DMS79 treated with DMSO at 0.1 percent for 48 hours (cell line): ENCODE data around the gene AGBL2.
A peak's percentile ranks its signal among the peaks of the same experiment; 100 is the strongest.

Source experiments
- DNase-seq: peaks from one replicate; lab custom pipeline; 2025; lab: John Stamatoyannopoulos, UW

Gene AGBL2

GRCh38 chr11:47626234-47626633, 88.9 kb downstream of the AGBL2 start:
- DNase-seq, result no peak

DNA sequence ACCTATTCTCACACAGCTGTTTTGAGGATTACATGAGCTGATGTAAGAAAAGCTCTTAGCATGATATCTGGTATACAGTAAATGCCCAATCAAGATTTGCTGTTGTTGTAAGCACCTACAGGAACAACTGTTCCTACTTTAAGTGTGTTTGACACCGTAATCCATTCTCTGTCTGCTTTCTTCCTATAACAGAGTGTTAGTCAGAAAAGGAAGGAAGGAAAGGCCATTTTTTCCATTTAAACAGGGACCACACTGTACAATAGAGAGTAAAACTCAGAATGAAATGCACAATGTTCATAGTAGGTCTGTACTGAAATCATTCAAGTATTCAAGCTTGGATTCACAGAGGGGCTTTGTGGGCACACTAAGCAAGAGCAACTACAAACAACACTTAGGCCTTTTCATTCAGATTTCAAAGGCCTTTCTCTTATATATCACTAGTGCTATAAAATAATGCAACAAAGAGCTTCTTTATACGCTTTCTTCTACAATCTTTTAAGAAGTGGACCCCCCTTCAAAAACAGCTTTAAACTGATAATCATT, 94.3 kb downstream of the AGBL2 start:
- DNase-seq, result no peak

GRCh38 chr11:47617417-47617809, 97.8 kb downstream of the AGBL2 start:
- DNase-seq, result peak; percentile 74

- peak; percentile 68 for DNase-seq
Measured at GRCh38 chr11:47616726-47617416, 98.3 kb downstream of the AGBL2 start.

GRCh38 chr11:47615249-47615648, 99.9 kb downstream of the AGBL2 start:
- no peak for DNase-seq

DNA sequence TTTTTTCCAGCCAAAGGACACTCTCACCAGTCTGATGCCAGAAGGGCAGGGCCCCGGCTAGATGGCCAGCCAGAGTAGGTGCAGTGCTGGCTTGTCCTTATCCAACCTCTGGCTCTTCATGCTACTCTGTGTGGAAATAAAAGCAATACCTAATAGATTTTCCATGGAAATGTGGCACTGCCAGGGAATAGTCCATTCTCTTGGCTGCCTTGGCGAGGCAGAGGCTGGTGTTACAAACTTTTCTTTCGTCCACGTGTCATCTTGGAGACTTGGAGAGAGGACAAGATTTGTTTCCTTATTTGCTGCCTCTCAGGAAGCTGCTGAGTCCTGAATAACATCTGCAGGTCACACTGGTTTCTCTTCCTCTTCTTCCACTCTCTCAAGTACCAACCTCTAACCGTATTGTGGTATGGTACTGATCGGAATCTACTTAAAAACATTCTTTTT, 103.8 kb downstream of the AGBL2 start:
- no peak for DNase-seq

- DNase-seq, result no peak
Measured at GRCh38 chr11:47609675-47610074, 105.5 kb downstream of the AGBL2 start.
